ENCODE data around the gene AUTS2. TPM values are rescaled to one million over a fixed set of nuclear protein-coding genes. Genes with fewer than 3 reads are reported as not detected.

Gene AUTS2
- total RNA-seq, 1 experiment from 2014 or later, result 2.5 TPM

DNA sequence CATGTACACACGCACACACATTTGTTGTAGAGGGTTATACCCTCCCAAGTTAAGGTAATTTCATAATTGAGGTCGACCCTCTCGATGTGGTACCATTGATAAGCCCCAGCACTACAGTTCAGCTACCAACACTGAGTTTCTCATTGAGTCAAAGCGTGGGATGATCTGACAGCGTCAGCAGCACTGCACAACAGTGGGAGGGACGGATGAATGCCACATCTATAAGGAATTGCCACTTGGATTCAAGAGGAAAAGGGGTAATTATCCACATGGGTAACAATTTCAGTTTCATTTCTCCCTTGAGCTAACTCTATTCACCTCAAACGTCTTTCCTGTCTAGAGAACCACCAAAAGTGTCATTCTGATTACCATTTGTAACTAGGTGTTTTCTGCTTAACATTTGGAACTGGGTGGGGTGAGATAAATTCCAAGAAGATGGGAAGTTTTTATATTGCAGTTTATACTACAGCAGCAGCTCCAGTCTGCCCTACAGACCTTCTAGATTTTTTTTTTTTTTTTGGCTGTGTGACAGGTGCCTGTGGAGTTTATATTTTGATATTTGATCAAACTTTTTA is 342.9 kb downstream of the AUTS2 start:
- no peaks in the 10 kb centered on the region for H3K4me1 ChIP-seq (ENCODE audit: control insufficient read depth, insufficient read depth, low read length)
- DNase-seq (ENCODE audit: low read depth, low spot score) (no peak), ATAC-seq (no peak)
- no TSS peak for BruUV-seq (replicated peaks)
- H3K27ac ChIP-seq (ENCODE audit: low read length), result no peak overlapping the region
- no peak overlapping the region for H3K4me3 ChIP-seq (ENCODE audit: low read depth in 2 of 2, low read length in 2 of 2)
- POLR2A ChIA-PET, result no interaction called here
- in situ Hi-C loops (cut with HindIII; ENCODE audit: low pct_unique_long_range_greater_than_20kb, low sequenced_read_pairs), result no loop called here
- no peaks in the 10 kb centered on the region for H3K36me3 ChIP-seq (ENCODE audit: control insufficient read depth, insufficient read depth, low read length)
- intact Hi-C loops (cut with micrococcal nuclease; ENCODE audit: unreplicated experiment), result no loop called here
- H3K27me3 ChIP-seq (ENCODE audit: control insufficient read depth, insufficient read depth, low read length), result no peaks in the 10 kb centered on the region
- no peaks in the 10 kb centered on the region for H3K9me3 ChIP-seq (ENCODE audit: control insufficient read depth, insufficient read depth, low read depth, low read length)
- CTCF ChIA-PET, result no interaction called here
- TF ChIP-seq SIN3A (IDR thresholded peaks at IDR 0.05; ENCODE audit: borderline replicate concordance, insufficient read depth, low read depth, low read length), result no peak
- TF ChIP-seq POLR2AphosphoS5 (IDR thresholded peaks at IDR 0.05; ENCODE audit: low read depth, low read length), result no peak
- TF ChIP-seq, protein P1, sequence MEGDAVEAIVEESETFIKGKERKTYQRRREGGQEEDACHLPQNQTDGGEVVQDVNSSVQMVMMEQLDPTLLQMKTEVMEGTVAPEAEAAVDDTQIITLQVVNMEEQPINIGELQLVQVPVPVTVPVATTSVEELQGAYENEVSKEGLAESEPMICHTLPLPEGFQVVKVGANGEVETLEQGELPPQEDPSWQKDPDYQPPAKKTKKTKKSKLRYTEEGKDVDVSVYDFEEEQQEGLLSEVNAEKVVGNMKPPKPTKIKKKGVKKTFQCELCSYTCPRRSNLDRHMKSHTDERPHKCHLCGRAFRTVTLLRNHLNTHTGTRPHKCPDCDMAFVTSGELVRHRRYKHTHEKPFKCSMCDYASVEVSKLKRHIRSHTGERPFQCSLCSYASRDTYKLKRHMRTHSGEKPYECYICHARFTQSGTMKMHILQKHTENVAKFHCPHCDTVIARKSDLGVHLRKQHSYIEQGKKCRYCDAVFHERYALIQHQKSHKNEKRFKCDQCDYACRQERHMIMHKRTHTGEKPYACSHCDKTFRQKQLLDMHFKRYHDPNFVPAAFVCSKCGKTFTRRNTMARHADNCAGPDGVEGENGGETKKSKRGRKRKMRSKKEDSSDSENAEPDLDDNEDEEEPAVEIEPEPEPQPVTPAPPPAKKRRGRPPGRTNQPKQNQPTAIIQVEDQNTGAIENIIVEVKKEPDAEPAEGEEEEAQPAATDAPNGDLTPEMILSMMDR (IDR thresholded peaks at IDR 0.05), result no peak
- TF ChIP-seq, protein P2, sequence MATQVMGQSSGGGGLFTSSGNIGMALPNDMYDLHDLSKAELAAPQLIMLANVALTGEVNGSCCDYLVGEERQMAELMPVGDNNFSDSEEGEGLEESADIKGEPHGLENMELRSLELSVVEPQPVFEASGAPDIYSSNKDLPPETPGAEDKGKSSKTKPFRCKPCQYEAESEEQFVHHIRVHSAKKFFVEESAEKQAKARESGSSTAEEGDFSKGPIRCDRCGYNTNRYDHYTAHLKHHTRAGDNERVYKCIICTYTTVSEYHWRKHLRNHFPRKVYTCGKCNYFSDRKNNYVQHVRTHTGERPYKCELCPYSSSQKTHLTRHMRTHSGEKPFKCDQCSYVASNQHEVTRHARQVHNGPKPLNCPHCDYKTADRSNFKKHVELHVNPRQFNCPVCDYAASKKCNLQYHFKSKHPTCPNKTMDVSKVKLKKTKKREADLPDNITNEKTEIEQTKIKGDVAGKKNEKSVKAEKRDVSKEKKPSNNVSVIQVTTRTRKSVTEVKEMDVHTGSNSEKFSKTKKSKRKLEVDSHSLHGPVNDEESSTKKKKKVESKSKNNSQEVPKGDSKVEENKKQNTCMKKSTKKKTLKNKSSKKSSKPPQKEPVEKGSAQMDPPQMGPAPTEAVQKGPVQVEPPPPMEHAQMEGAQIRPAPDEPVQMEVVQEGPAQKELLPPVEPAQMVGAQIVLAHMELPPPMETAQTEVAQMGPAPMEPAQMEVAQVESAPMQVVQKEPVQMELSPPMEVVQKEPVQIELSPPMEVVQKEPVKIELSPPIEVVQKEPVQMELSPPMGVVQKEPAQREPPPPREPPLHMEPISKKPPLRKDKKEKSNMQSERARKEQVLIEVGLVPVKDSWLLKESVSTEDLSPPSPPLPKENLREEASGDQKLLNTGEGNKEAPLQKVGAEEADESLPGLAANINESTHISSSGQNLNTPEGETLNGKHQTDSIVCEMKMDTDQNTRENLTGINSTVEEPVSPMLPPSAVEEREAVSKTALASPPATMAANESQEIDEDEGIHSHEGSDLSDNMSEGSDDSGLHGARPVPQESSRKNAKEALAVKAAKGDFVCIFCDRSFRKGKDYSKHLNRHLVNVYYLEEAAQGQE (IDR thresholded peaks at IDR 0.05; ENCODE audit: insufficient read depth in 1 of 2, low read depth in 2 of 2, low read length in 1 of 2), result no peak
- TF ChIP-seq TCF7L2 (IDR thresholded peaks at IDR 0.05; ENCODE audit: low read depth, low read length), result no peak

DNA sequence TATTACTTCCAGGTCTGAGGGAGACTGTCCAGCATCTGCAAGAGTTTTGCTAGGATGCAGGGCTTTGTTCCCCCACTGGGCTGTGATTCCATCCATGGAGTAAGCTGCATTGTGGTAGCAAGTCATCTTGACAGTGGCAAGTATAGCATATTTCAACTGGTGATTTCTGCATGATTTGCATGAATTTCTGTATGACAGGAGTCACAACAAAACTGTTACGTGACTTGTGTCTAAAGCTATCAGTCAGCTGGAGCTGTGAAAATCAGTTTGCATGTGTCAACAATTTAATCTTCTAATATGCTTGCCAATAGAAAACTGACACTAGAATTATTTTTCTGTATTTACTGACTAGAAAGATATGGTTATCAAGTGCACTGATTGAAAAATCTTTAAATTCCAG is 344.3 kb downstream of the AUTS2 start:
- in situ Hi-C loops (cut with HindIII; ENCODE audit: low pct_unique_long_range_greater_than_20kb, low sequenced_read_pairs) (no loop called here), intact Hi-C loops (cut with micrococcal nuclease; ENCODE audit: unreplicated experiment) (no loop called here)
- Histone ChIP-seq H3K9me3 (ENCODE audit: control insufficient read depth, insufficient read depth, low read depth, low read length) (no peaks in the 10 kb centered on the region), H3K4me3 (ENCODE audit: low read depth in 2 of 2, low read length in 2 of 2) (no peak overlapping the region), H3K27ac (ENCODE audit: low read length) (no peak overlapping the region), H3K27me3 (ENCODE audit: control insufficient read depth, insufficient read depth, low read length) (no peaks in the 10 kb centered on the region), H3K4me1 (ENCODE audit: control insufficient read depth, insufficient read depth, low read length) (no peaks in the 10 kb centered on the region), H3K36me3 (ENCODE audit: control insufficient read depth, insufficient read depth, low read length) (no peaks in the 10 kb centered on the region)
- ATAC-seq, result no peak
- ChIA-PET POLR2A (no interaction called here), CTCF (interaction anchor here (0.6 kb wide), 1 partner anchor 197 kb away, joined by 3 read pairs; no protein-coding TSS in a partner anchor)
- no peak for TF ChIP-seq SIN3A (IDR thresholded peaks at IDR 0.05; ENCODE audit: borderline replicate concordance, insufficient read depth, low read depth, low read length)
- TF ChIP-seq, protein P2 (IDR thresholded peaks at IDR 0.05; ENCODE audit: insufficient read depth in 1 of 2, low read depth in 2 of 2, low read length in 1 of 2), result no peak
- TF ChIP-seq TCF7L2 (IDR thresholded peaks at IDR 0.05; ENCODE audit: low read depth, low read length), result no peak
- TF ChIP-seq, protein P1 (IDR thresholded peaks at IDR 0.05), result no peak
- TF ChIP-seq POLR2AphosphoS5 (IDR thresholded peaks at IDR 0.05; ENCODE audit: low read depth, low read length), result no peak
- no peak for DNase-seq (ENCODE audit: low read depth, low spot score)
- no TSS peak for BruUV-seq (replicated peaks)

Data from Panc1 (cell line).